GM23248 (cell line): ENCODE measurements around the gene ADGRG1. TPM values are rescaled to one million over a fixed set of nuclear protein-coding genes. Genes with fewer than 3 reads are reported as not detected.
A peak's percentile ranks its signal among the peaks of the same experiment; 100 is the strongest.

Experiments
- DNase-seq: peaks from one replicate; pipeline ENCODE4 v3.0.0-alpha.2; 2015
- H2AFZ ChIP-seq: fragments of 200-600 bp; sonication (generic); 2 replicates; pipeline ENCODE4 v1.6.1; 2016; ENCODE audit warnings: antibody characterized with exemption
- H3F3A ChIP-seq: fragments of 200-600 bp; sonication (generic); 2 replicates; pipeline ENCODE4 v1.6.1; 2016; ENCODE audit warnings: mild to moderate bottlenecking, antibody characterized with exemption, mixed run types; ENCODE audit not compliant: insufficient read depth
- H3K27ac ChIP-seq: fragments of 200-600 bp; sonication (generic); 2 replicates; pipeline ENCODE4 v1.5.1; 2016; ENCODE audit warnings: mild to moderate bottlenecking
- H3K27me3 ChIP-seq: fragments of 200-600 bp; sonication (generic); replicated peaks from 2 replicates; pipeline ENCODE4 v1.6.1; 2016; ENCODE audit warnings: mild to moderate bottlenecking; ENCODE audit not compliant: insufficient read depth
- H3K36me3 ChIP-seq: fragments of 200-600 bp; sonication (generic); 2 replicates; pipeline ENCODE4 v1.6.1; 2016; ENCODE audit warnings: low read depth, mild to moderate bottlenecking
- H3K4me1 ChIP-seq: fragments of 200-600 bp; sonication (generic); 2 replicates; pipeline ENCODE4 v1.6.1; 2016; ENCODE audit warnings: mild to moderate bottlenecking; ENCODE audit not compliant: insufficient read depth
- H3K4me2 ChIP-seq: fragments of 200-600 bp; sonication (generic); one replicate; pipeline ENCODE4 v1.6.1; 2016; ENCODE audit warnings: mild to moderate bottlenecking; ENCODE audit not compliant: unreplicated experiment
- H3K4me3 ChIP-seq: fragments of 200-600 bp; sonication (generic); 2 replicates; pipeline ENCODE4 v1.5.1; 2016; ENCODE audit warnings: mild to moderate bottlenecking
- H3K79me2 ChIP-seq: fragments of 200-600 bp; sonication (generic); 2 replicates; pipeline ENCODE4 v1.6.1; 2016; ENCODE audit warnings: mild to moderate bottlenecking; ENCODE audit not compliant: insufficient read depth
- H3K9ac ChIP-seq: fragments of 200-600 bp; sonication (generic); 2 replicates; pipeline ENCODE4 v1.6.1; 2016; ENCODE audit warnings: mild to moderate bottlenecking
- H3K9me2 ChIP-seq: fragments of 200-600 bp; sonication (generic); 2 replicates; pipeline ENCODE4 v1.6.1; 2016; ENCODE audit warnings: mixed run types, mild to moderate bottlenecking, moderate library complexity; ENCODE audit not compliant: insufficient read depth
- H3K9me3 ChIP-seq: fragments of 200-600 bp; sonication (generic); one replicate; pipeline ENCODE4 v1.6.1; 2017; ENCODE audit warnings: low read depth
- H4K20me1 ChIP-seq: fragments of 200-600 bp; sonication (generic); 2 replicates; pipeline ENCODE4 v1.6.0; 2016; ENCODE audit not compliant: insufficient read depth
- EZH2 ChIP-seq: fragments of 200-600 bp; sonication (generic); IDR thresholded peaks from 2 replicates; pipeline ENCODE4 v1.6.1; 2018; ENCODE audit warnings: antibody characterized with exemption, mild to moderate bottlenecking; ENCODE audit not compliant: insufficient read depth, poor library complexity, severe bottlenecking
- EZH2phosphoT487 ChIP-seq: fragments of 200-600 bp; sonication (generic); IDR thresholded peaks from 2 replicates; pipeline ENCODE4 v1.6.1; 2018; ENCODE audit warnings: antibody characterized with exemption, moderate library complexity, mild to moderate bottlenecking, low read depth; ENCODE audit not compliant: insufficient read depth
- WGBS, 2 experiments: methylation state at CpG; one replicate each; pipeline ENCODE4 v1.1.6; 2015 to 2017; ENCODE audit warnings: low lambda C conversion rate in 2 of 2, low coverage in 1 of 2; ENCODE audit errors: missing lambda C conversion rate in 2 of 2; 5-methylcytosine and 5-hydroxymethylcytosine counted together
- in situ Hi-C: fragments of 300-500 bp; cut with MboI; formaldehyde crosslinking; loops from 2 replicates; pipeline ENCODE4 v1.15.0; 2020
- polyA plus RNA-seq: library from polyadenylated mRNA; unstranded; fragments of >200 nt; fragmentation: Nextera tagmentation; extraction: Ambion mirVana; gene quantifications from 2 replicates; pipeline ENCODE4 v1.2.1, GENCODE V29; 2016
- total RNA-seq: library from RNA; depleted of rRNA; stranded (reverse); fragments of >200 nt; shearing (Covaris generic); gene quantifications from 2 replicates; pipeline ENCODE4 v1.2.3, GENCODE V29; 2014

The ADGRG1 gene
- total and polyA plus RNA-seq, 2 experiments from 2014 or later, result 0.54 to 0.58 TPM

DNA sequence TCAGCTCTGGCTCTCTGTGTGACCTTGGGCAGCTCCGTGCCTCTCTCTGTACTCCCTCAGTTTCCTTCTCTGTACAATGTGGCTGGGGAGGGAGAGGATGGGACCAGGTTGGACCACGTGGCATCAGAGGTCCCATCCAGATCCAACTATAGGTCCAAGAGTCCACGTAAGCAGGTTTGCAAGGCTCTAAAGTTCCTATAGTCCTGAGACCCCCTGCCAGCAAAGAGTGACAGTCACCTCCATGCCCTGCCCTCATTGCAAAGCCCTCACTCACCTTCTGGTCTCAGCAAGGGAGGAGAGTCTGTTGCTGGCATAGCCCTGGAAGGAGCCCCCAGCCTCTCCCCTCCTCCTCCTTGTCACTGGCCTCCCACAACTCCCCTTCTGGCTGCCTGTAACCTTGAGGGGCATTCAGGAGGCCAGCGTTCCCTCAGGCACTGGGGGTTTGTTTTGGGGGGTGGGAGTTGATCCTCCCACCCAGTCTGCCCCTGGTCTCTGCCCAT, 60.1 kb downstream of the ADGRG1 start:
- H3K4me2 ChIP-seq, result no peak overlapping the region
- WGBS, 2 experiments, result 55 to 68% methylated on average over 4 of the region's 4 CpGs
- in situ Hi-C loops, result no loop called here
- H3K9me2 ChIP-seq, result no peaks in the 10 kb centered on the region
- no peaks in the 10 kb centered on the region for H3K4me1 ChIP-seq
- TF ChIP-seq EZH2phosphoT487 (no peak), EZH2 (no peak)
- no peaks in the 10 kb centered on the region; the same call in 1 of the 2 replicates for H3K27me3 ChIP-seq
- no peaks in the 10 kb centered on the region for H3K36me3 ChIP-seq
- DNase-seq, result no peak
- no peak overlapping the region for H3K9ac ChIP-seq
- no peaks in the 10 kb centered on the region for H3K9me3 ChIP-seq
- H3F3A ChIP-seq, result no peaks in the 10 kb centered on the region
- H2AFZ ChIP-seq, result no peak overlapping the region
- H4K20me1 ChIP-seq, result no peaks in the 10 kb centered on the region
- H3K27ac ChIP-seq, result no peak overlapping the region
- no peaks in the 10 kb centered on the region for H3K79me2 ChIP-seq
- H3K4me3 ChIP-seq, result no peak overlapping the region

DNA sequence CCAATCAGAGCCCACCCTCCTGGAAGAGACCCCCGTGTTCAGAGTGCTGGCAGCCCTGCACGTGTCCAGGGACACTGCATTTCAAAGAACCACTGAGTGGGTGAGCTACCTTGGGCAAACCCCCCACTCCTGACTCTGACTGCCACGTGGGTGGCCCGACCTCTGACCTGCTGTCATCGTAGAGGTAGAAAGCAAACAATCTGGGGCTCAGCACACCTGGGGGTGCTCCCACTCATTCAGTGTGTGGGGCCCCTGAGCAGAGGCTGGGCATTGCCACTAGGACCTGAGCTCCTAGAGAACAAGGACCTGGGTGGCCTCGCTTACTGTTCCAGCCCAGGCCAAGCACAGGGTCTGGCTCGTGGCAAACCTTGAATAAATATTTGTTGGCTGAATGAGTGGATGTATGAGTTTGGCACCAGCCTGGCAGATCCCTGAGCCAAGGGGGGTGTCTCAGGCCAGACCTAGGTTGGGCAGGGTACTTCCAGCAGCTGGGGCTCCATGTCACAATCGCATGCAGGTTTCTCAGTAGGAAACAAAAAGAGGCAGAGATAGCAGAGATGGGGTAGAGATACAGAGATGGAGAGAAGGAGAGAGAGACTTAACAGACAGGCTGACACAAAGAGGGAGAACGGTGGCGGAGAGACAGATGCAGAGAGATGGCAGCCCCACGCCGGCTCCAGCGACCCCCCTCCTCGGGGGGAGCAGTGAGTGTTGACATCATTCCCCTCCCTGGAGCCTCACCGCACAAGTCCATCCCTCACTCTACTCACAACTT, 60.7 kb downstream of the ADGRG1 start:
- Histone ChIP-seq H3K27ac (no peak overlapping the region), H3F3A (no peaks in the 10 kb centered on the region), H3K27me3 (no peaks in the 10 kb centered on the region; the same call in 1 of the 2 replicates), H3K4me1 (no peaks in the 10 kb centered on the region), H4K20me1 (no peaks in the 10 kb centered on the region), H3K36me3 (no peaks in the 10 kb centered on the region), H3K9me3 (no peaks in the 10 kb centered on the region), H3K4me2 (no peak overlapping the region), H2AFZ (no peak overlapping the region), H3K4me3 (no peak overlapping the region), H3K9me2 (no peaks in the 10 kb centered on the region), H3K9ac (no peak overlapping the region), H3K79me2 (no peaks in the 10 kb centered on the region)
- in situ Hi-C loops, result no loop called here
- DNase-seq, result no peak
- 35 to 37% methylated on average over 14 to 15 of the region's 15 CpGs for WGBS, 2 experiments
- TF ChIP-seq EZH2phosphoT487, result no peak
- no peak for TF ChIP-seq EZH2

DNA sequence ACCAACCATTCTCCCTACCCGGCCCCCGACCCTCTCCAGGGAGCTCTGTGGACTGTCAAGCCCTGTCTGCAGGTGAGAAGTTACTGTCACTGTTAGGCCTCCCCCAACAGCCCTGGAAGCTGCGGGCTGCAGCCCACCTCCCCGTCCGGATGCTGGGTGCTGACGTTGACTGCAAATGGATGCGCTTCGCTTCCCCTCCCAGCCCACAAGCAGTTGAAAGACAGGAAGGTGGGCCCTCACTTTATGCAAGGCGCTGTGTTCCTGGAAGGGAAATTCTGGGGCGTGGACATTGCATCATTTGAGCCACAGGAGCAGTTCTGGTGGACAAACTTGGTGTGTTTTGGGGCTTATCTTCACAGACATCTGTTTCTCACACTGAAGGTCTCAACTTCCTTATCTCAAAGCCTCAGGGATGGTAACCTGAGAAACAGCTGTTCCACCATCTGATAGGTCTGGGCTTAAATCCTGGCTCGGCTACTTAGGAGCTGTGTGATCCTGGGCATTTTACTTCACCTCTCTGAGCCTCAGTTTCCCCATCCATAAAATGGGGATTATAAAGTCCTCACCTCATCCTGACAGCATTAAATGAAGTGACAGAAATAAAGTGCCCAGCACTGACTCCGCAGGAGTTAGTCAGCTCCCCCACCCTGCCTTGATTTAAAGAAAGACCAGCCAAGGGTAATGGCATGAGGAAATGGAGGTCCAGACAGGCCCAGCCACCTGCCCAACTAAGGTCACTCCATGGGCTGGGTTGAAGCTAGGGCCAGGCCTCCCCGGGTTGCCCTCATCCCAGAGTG, 61.5 kb downstream of the ADGRG1 start:
- Histone ChIP-seq H2AFZ (no peak overlapping the region), H4K20me1 (no peaks in the 10 kb centered on the region), H3F3A (no peaks in the 10 kb centered on the region), H3K27ac (no peak overlapping the region), H3K4me1 (no peaks in the 10 kb centered on the region), H3K79me2 (no peaks in the 10 kb centered on the region), H3K4me2 (no peak overlapping the region), H3K27me3 (no peaks in the 10 kb centered on the region; the same call in 1 of the 2 replicates), H3K4me3 (no peak overlapping the region), H3K9me2 (no peaks in the 10 kb centered on the region), H3K36me3 (no peaks in the 10 kb centered on the region), H3K9ac (no peak overlapping the region), H3K9me3 (no peaks in the 10 kb centered on the region)
- TF ChIP-seq EZH2phosphoT487 (no peak), EZH2 (no peak)
- WGBS, 2 experiments, result 64 to 65% methylated on average over 12 to 13 of the region's 13 CpGs
- in situ Hi-C loops, result no loop called here
- no peak for DNase-seq

DNA sequence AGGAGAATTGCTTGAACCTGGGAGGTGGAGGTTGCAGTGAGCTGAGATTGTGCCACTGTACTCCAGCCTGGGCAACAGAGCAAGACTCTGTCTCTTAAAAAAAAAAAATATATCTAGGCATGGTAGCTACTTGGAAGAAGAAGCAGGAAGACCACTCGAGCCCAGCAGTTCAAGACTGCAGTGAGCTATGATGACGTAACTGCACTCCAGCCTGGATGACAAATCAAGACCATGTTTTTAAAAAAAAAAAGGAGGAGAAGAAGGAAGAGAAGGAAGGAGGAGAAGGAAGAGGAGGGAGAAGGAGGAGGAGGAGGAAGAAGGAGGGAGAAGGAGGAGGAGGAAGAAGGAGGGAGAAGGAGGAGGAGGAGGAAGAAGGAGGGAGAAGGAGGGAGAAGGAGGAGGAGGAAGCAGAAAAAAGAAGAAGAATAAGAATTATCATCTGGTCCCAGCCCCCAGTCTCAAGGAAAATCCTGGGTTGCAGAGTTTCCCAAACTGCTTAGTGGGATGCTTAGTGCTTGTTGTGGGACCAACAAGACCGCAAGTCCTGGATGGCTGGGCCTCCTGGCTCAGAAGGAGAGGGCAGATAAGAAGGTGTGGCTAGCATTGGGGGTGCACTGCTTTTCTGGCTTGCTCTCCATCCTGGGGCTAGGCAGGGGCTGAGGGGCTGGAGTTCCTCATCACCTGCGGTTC, 62.5 kb downstream of the ADGRG1 start:
- no peak overlapping the region for H3K4me2 ChIP-seq
- H3F3A ChIP-seq, result no peaks in the 10 kb centered on the region
- DNase-seq, result peak; percentile 26
- in situ Hi-C loops, result no loop called here
- H4K20me1 ChIP-seq, result no peaks in the 10 kb centered on the region
- no peaks in the 10 kb centered on the region; the same call in 1 of the 2 replicates for H3K27me3 ChIP-seq
- no peaks in the 10 kb centered on the region for H3K36me3 ChIP-seq
- H3K27ac ChIP-seq, result no peak overlapping the region
- no peak overlapping the region for H2AFZ ChIP-seq
- TF ChIP-seq EZH2 (no peak), EZH2phosphoT487 (no peak)
- no peak overlapping the region for H3K4me3 ChIP-seq
- no peaks in the 10 kb centered on the region for H3K4me1 ChIP-seq
- H3K9me2 ChIP-seq, result no peaks in the 10 kb centered on the region
- no peak overlapping the region for H3K9ac ChIP-seq
- H3K79me2 ChIP-seq, result no peaks in the 10 kb centered on the region
- 61 to 62% methylated on average over 4 of the region's 4 CpGs for WGBS, 2 experiments
- H3K9me3 ChIP-seq, result no peaks in the 10 kb centered on the region
